Lower lobe of right lung (tissue), 2 donors: ENCODE data around the gene MEPCE. TPM values are rescaled to one million over a fixed set of nuclear protein-coding genes. Genes with fewer than 3 reads are reported as not detected.

Experiments used
- ATAC-seq, 2 donors: fragments of 200-7000 bp; cut with Tn5 transposase; one replicate each; pipeline ENCODE4 v1.9.1; 2020 to 2022; ENCODE audit warnings: mild to moderate bottlenecking in 2 of 2, moderate library complexity in 2 of 2
- DNase-seq: peaks from one replicate; pipeline ENCODE4 v3.0.0-alpha.2; 2020
- H3K27ac ChIP-seq: fragments of 200-600 bp; one replicate; pipeline ENCODE4 v1.8.0; 2022
- H3K27me3 ChIP-seq: fragments of 200-600 bp; one replicate; pipeline ENCODE4 v1.8.0; 2022; ENCODE audit warnings: low read depth
- H3K36me3 ChIP-seq: fragments of 200-600 bp; one replicate; pipeline ENCODE4 v1.8.0; 2022; ENCODE audit warnings: mild to moderate bottlenecking
- H3K4me1 ChIP-seq: fragments of 200-600 bp; one replicate; pipeline ENCODE4 v1.8.0; 2022
- H3K4me3 ChIP-seq: fragments of 200-600 bp; one replicate; pipeline ENCODE4 v1.8.0; 2022; ENCODE audit warnings: mild to moderate bottlenecking
- H3K9me3 ChIP-seq: fragments of 200-600 bp; one replicate; pipeline ENCODE4 v1.8.0; 2022
- intact Hi-C: fragments of 100-400 bp; cut with DNase I; formaldehyde crosslinking; loops from one replicate; pipeline ENCODE4 v1.11.0; 2022
- total RNA-seq: library from RNA; stranded (reverse); fragmentation: NEBNext Ultra II Directional; extraction: Animal tissue kit (Norgen Biotek cat#: 25700); gene quantifications from one replicate; pipeline ENCODE4 v1.2.1, GENCODE V29; 2021
- TF ChIP-seq, protein P1 (sequence below): fragments of 200-600 bp; IDR thresholded peaks from one replicate; pipeline ENCODE4 v1.8.0; 2022; ENCODE audit warnings: antibody characterized with exemption, mild to moderate bottlenecking
- donor health status: DM: no; HTN: yes; CAD: no; lungs with severe emphysema.

Gene MEPCE
- total RNA-seq, 1 donor from 2014 or later: 36.3 TPM

- Histone ChIP-seq H3K4me3 (peak overlapping the region; percentile 93), H3K4me1 (peaks cover 40% of the 10 kb centered on the region), H3K36me3 (peaks cover 29% of the 10 kb centered on the region), H3K27me3 (no peaks in the 10 kb centered on the region), H3K9me3 (no peaks in the 10 kb centered on the region), H3K27ac (peak overlapping the region; percentile 98)
- TF ChIP-seq, protein P1, sequence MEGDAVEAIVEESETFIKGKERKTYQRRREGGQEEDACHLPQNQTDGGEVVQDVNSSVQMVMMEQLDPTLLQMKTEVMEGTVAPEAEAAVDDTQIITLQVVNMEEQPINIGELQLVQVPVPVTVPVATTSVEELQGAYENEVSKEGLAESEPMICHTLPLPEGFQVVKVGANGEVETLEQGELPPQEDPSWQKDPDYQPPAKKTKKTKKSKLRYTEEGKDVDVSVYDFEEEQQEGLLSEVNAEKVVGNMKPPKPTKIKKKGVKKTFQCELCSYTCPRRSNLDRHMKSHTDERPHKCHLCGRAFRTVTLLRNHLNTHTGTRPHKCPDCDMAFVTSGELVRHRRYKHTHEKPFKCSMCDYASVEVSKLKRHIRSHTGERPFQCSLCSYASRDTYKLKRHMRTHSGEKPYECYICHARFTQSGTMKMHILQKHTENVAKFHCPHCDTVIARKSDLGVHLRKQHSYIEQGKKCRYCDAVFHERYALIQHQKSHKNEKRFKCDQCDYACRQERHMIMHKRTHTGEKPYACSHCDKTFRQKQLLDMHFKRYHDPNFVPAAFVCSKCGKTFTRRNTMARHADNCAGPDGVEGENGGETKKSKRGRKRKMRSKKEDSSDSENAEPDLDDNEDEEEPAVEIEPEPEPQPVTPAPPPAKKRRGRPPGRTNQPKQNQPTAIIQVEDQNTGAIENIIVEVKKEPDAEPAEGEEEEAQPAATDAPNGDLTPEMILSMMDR: peak; percentile 31
- DNase-seq: peak; percentile 100
- intact Hi-C loops: no loop called here
- ATAC-seq: peak; percentile 88 to 93
Measured at GRCh38 chr7:100428967-100429636, 529 bp upstream of the MEPCE start.

- DNase-seq (peak; percentile 50), ATAC-seq (no peak)
- H3K9me3 ChIP-seq: no peaks in the 10 kb centered on the region
- intact Hi-C loops: no loop called here
- H3K36me3 ChIP-seq: peaks cover 38% of the 10 kb centered on the region
- H3K27ac ChIP-seq: peak overlapping the region; percentile 98
- H3K27me3 ChIP-seq: no peaks in the 10 kb centered on the region
- peaks cover 53% of the 10 kb centered on the region for H3K4me1 ChIP-seq
- TF ChIP-seq, protein P1: no peak
- H3K4me3 ChIP-seq: peak overlapping the region; percentile 93
Measured at GRCh38 chr7:100430493-100431285, 1.1 kb downstream of the MEPCE start.

DNA sequence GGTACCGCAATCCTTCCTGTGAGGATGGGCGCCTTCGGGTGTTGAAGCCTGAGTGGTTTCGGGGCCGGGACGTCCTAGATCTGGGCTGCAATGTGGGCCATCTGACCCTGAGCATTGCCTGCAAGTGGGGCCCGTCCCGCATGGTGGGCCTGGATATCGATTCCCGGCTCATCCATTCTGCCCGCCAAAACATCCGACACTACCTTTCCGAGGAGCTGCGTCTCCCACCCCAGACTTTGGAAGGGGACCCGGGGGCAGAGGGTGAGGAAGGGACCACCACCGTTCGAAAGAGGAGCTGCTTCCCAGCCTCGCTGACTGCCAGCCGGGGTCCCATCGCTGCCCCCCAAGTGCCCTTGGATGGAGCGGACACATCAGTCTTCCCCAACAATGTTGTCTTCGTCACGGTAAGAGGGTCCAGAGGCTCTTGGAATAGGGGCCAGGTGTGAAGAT lies 1.7 kb downstream of the MEPCE start:
- ATAC-seq (no peak), DNase-seq (peak; percentile 44)
- TF ChIP-seq, protein P1: no peak
- H3K27ac ChIP-seq: peak overlapping the region; percentile 98
- H3K36me3 ChIP-seq: peaks cover 38% of the 10 kb centered on the region
- peaks cover 53% of the 10 kb centered on the region for H3K4me1 ChIP-seq
- H3K4me3 ChIP-seq: no peak overlapping the region
- no peaks in the 10 kb centered on the region for H3K27me3 ChIP-seq
- no peaks in the 10 kb centered on the region for H3K9me3 ChIP-seq
- intact Hi-C loops: no loop called here

GRCh38 chr7:100432053-100432452 lies 2.4 kb downstream of the MEPCE start:
- Histone ChIP-seq H3K9me3 (no peaks in the 10 kb centered on the region), H3K4me3 (no peak overlapping the region), H3K36me3 (peaks cover 38% of the 10 kb centered on the region), H3K27me3 (no peaks in the 10 kb centered on the region), H3K27ac (peak overlapping the region; percentile 1), H3K4me1 (peaks cover 53% of the 10 kb centered on the region)
- intact Hi-C loops: no loop called here
- TF ChIP-seq, protein P1: no peak
- ATAC-seq: no peak
- no peak for DNase-seq

GRCh38 chr7:100432621-100433275 lies 3.1 kb downstream of the MEPCE start:
- no peaks in the 10 kb centered on the region for H3K27me3 ChIP-seq
- H3K36me3 ChIP-seq: peaks cover 38% of the 10 kb centered on the region
- TF ChIP-seq, protein P1: no peak
- H3K9me3 ChIP-seq: no peaks in the 10 kb centered on the region
- intact Hi-C loops: no loop called here
- peaks cover 51% of the 10 kb centered on the region for H3K4me1 ChIP-seq
- no peak for ATAC-seq
- peak overlapping the region; percentile 1 for H3K27ac ChIP-seq
- H3K4me3 ChIP-seq: no peak overlapping the region
- peak; percentile 44 for DNase-seq
